Prostate gland (tissue), 2 donors: Measurements from ENCODE around the gene RACK1. TPM values are rescaled to one million over a fixed set of nuclear protein-coding genes. Genes with fewer than 3 reads are reported as not detected.

Experiments used
- DNase-seq: peaks from one replicate; pipeline ENCODE4 v3.0.0-alpha.2; 2019; ENCODE audit warnings: low spot score
- H3K27ac ChIP-seq, 2 donors: fragments of 200-600 bp; sonication (generic); 2 replicates each; pipeline ENCODE4 v1.5.1; 2017 to 2019
- H3K27me3 ChIP-seq: fragments of 200-600 bp; sonication (generic); replicated peaks from 2 replicates; pipeline ENCODE4 v1.5.1; 2019; ENCODE audit not compliant: insufficient read depth
- H3K36me3 ChIP-seq, 2 donors: fragments of 200-600 bp; sonication (generic); 1 replicate in 1 of 2; 2 replicates in 1 of 2; pipeline versions ENCODE4 v1.5.1 to v1.8.1; 2017 to 2019
- H3K4me1 ChIP-seq: fragments of 200-600 bp; sonication (generic); replicated peaks from 2 replicates; pipeline ENCODE4 v1.5.1; 2019
- H3K4me3 ChIP-seq, 2 donors: fragments of 200-600 bp; sonication (generic); 2 replicates each; pipeline ENCODE4 v1.5.1; 2017 to 2019
- H3K9me3 ChIP-seq: fragments of 200-600 bp; sonication (generic); 2 replicates; pipeline ENCODE4 v1.5.1; 2017
- CTCF ChIP-seq, 4 experiments: fragments of 200-600 bp in 2 of 4; fragments of 450-650 bp in 2 of 4; sonication (generic) in 2 of 4; IDR thresholded peaks; 1 replicate in 3 of 4; 2 replicates in 1 of 4; pipeline ENCODE4 v1.5.1; 2016 to 2019; ENCODE audit warnings: antibody characterized with exemption in 4 of 4, mild to moderate bottlenecking in 2 of 4, moderate library complexity in 2 of 4
- POLR2A ChIP-seq: fragments of 450-650 bp; IDR thresholded peaks from one replicate; pipeline ENCODE4 v1.6.1; 2016; ENCODE audit warnings: antibody characterized with exemption, mild to moderate bottlenecking
- POLR2AphosphoS5 ChIP-seq: sonication (generic); formaldehyde crosslinking; IDR thresholded peaks from one replicate; pipeline ENCODE4 v1.6.1; 2017; ENCODE audit warnings: antibody characterized with exemption
- WGBS: methylation state at CpG from one replicate; pipeline ENCODE4 v1.1.5; 2018; 5-methylcytosine and 5-hydroxymethylcytosine counted together
- intact Hi-C: fragments of 100-400 bp; cut with DNase I; formaldehyde crosslinking; loops from one replicate; pipeline ENCODE4 v1.14.2; 2022
- total RNA-seq, 2 donors: library from RNA; depleted of rRNA; stranded (reverse); fragments of >200 nt; gene quantifications; one replicate each; pipeline ENCODE4 v1.1.0, GENCODE V29; 2016

RACK1 gene
- total RNA-seq, 2 donors from 2014 or later: 2,058 to 4,360 TPM

- TF ChIP-seq POLR2A (no peak), POLR2AphosphoS5 (no peak), CTCF (IDR thresholded peaks at IDR 0.05) (no peak)
- H3K9me3 ChIP-seq: no peaks in the 10 kb centered on the region
- peak overlapping the region; percentile 68 to 69 for H3K27ac ChIP-seq
- no peaks in the 10 kb centered on the region for H3K36me3 ChIP-seq
- peaks cover 14% of the 10 kb centered on the region for H3K4me1 ChIP-seq
- peak overlapping the region; percentile 53 to 60 for H3K4me3 ChIP-seq
- WGBS: 2% methylated on average over 36 of the region's 36 CpGs
- no peaks in the 10 kb centered on the region for H3K27me3 ChIP-seq
- no peak for DNase-seq
- intact Hi-C loops: loop anchor here (1.0 kb wide), 1 partner anchor 17 kb away; no protein-coding TSS in a partner anchor
These were observed 36.3 kb downstream of the RACK1 start for GRCh38 chr5:181207214-181207959.

- intact Hi-C loops: no loop called here
- peaks cover 14% of the 10 kb centered on the region for H3K4me1 ChIP-seq
- 12% methylated on average over 37 of the region's 37 CpGs for WGBS
- peak overlapping the region; percentile 53 to 60 for H3K4me3 ChIP-seq
- H3K9me3 ChIP-seq: no peaks in the 10 kb centered on the region
- TF ChIP-seq POLR2A (no peak), CTCF (IDR thresholded peaks at IDR 0.05) (no peak), POLR2AphosphoS5 (no peak)
- peak overlapping the region; percentile 68 to 69 for H3K27ac ChIP-seq
- H3K36me3 ChIP-seq: no peaks in the 10 kb centered on the region
- DNase-seq: no peak
- H3K27me3 ChIP-seq: no peaks in the 10 kb centered on the region
These were observed 37.7 kb downstream of the RACK1 start for GRCh38 chr5:181205761-181206649.

- TF ChIP-seq POLR2A (peak; percentile 45), CTCF (IDR thresholded peaks at IDR 0.05) (no peak), POLR2AphosphoS5 (no peak)
These were observed 38.6 kb downstream of the RACK1 start, which contains the start of gene TRIM7 for GRCh38 chr5:181204826-181205760. TSS of gene TRIM7 (minus strand) at chr5:181205196. CDS start at chr5:181205110, 86 bp downstream.

GRCh38 chr5:181204113-181204825 is 39.4 kb downstream of the RACK1 start:
- Histone ChIP-seq H3K4me1 (peaks cover 14% of the 10 kb centered on the region), H3K27me3 (no peaks in the 10 kb centered on the region), H3K9me3 (no peaks in the 10 kb centered on the region), H3K36me3 (no peaks in the 10 kb centered on the region), H3K27ac (peak overlapping the region; percentile 66 to 68), H3K4me3 (peak overlapping the region; percentile 53 to 60)
- no peak for TF ChIP-seq POLR2A
- no peak for TF ChIP-seq POLR2AphosphoS5
- TF ChIP-seq CTCF (IDR thresholded peaks at IDR 0.05): no peak
- intact Hi-C loops: no loop called here
- DNase-seq: no peak
- WGBS: under 1% methylated on average over 66 of the region's 67 CpGs

More at GRCh38 chr5:181204826-181205760, 38.6 kb downstream of the RACK1 start, which contains the start of gene TRIM7:
- H3K36me3 ChIP-seq: no peaks in the 10 kb centered on the region
- WGBS: 3% methylated on average over 39 of the region's 94 CpGs
- no peaks in the 10 kb centered on the region for H3K27me3 ChIP-seq
- peak within 1 kb of the TSS; percentile 53 to 60 for H3K4me3 ChIP-seq
- peaks cover 14% of the 10 kb centered on the region for H3K4me1 ChIP-seq
- DNase-seq: no peak
- intact Hi-C loops: no loop called here
- peak within 1 kb of the TSS; percentile 66 to 68 for H3K27ac ChIP-seq
- no peaks in the 10 kb centered on the region for H3K9me3 ChIP-seq
